SH-SY5Y (cell line): ENCODE data around the gene CCDC185.

Source experiments
- GATA2 ChIP-seq: IDR thresholded peaks from 2 replicates; pipeline ENCODE4 v1.6.1; 2011; ENCODE audit warnings: mild to moderate bottlenecking, low read depth, low read length
- GATA3 ChIP-seq: IDR thresholded peaks from 2 replicates; pipeline ENCODE4 v1.6.1; 2011; ENCODE audit warnings: low read depth, mild to moderate bottlenecking, low read length, moderate library complexity

- no peak for TF ChIP-seq GATA3
- TF ChIP-seq GATA2 = no peak
Observed at GRCh38 chr1:223390618-223391017, 2.6 kb upstream of the CCDC185 start.
